EL (cell line): Measurements from ENCODE around the gene OTOP3.

Experiments
- DNase-seq: peaks from one replicate; pipeline ENCODE4 v3.0.0-alpha.2; 2016

Gene OTOP3

GRCh38 chr17:74990581-74991105 is 54.9 kb downstream of the OTOP3 start:
- no peak for DNase-seq

- DNase-seq = no peak
These were observed 56.5 kb downstream of the OTOP3 start for GRCh38 chr17:74992223-74992622.

DNA sequence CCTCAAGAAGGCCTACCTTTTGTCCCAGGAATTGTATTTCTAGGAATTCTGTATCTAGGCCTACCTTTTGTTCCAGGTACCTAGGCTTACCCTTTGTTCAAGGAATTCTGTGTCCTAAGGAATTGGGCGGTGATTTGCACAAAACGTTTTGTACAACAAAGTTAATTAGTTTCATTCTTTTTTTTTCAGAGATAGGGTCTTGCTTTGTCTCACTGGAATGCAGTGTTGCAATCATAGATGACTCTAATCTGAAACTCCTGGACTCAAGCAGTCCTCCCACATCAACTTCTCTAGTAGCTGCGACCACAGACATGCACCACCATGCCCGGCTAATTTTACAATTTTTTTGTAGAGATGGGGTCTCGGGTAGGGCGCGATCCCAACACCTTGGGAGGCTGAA is 58.7 kb downstream of the OTOP3 start:
- peak; percentile 45 for DNase-seq

- DNase-seq = no peak
These were observed 60.1 kb downstream of the OTOP3 start for GRCh38 chr17:74995847-74996246.

GRCh38 chr17:74998783-74999182 is 63.1 kb downstream of the OTOP3 start:
- no peak for DNase-seq

GRCh38 chr17:74999523-74999922 is 63.8 kb downstream of the OTOP3 start:
- no peak for DNase-seq
